GM06990 (cell line): ENCODE data around the gene ADTRP.

ENCODE experiments used
- DNase-seq: peaks from one replicate; pipeline ENCODE4 v3.0.0-alpha.2; 2011; ENCODE audit not compliant: insufficient read length; ENCODE audit errors: extremely low read depth
- H3K27me3 ChIP-seq: replicated peaks from 2 replicates; pipeline ENCODE4 v1.6.0; 2011; ENCODE audit warnings: low read length; ENCODE audit not compliant: control insufficient read depth, insufficient read depth
- H3K36me3 ChIP-seq: 2 replicates; pipeline ENCODE4 v1.5.1; 2011; ENCODE audit warnings: low read length; ENCODE audit not compliant: control insufficient read depth, insufficient read depth
- H3K4me3 ChIP-seq: replicated peaks from 2 replicates; pipeline ENCODE4 v1.5.1; 2011; ENCODE audit warnings: low read depth, mild to moderate bottlenecking, control low read depth, low read length
- CTCF ChIP-seq: IDR thresholded peaks from 2 replicates; pipeline ENCODE4 v1.5.1; 2011; ENCODE audit warnings: low read length, control low read depth, mild to moderate bottlenecking, inconsistent platforms; ENCODE audit not compliant: insufficient read depth, poor library complexity, severe bottlenecking

Gene ADTRP

GRCh38 chr6:11732036-11732631 lies 46.5 kb downstream of the ADTRP start:
- no peak overlapping the region for H3K4me3 ChIP-seq
- DNase-seq: peak; percentile 80

GRCh38 chr6:11731423-11731822 lies 47.2 kb downstream of the ADTRP start:
- TF ChIP-seq CTCF: no peak
- Histone ChIP-seq H3K27me3 (no peaks in the 10 kb centered on the region), H3K4me3 (no peak overlapping the region), H3K36me3 (no peaks in the 10 kb centered on the region)
- DNase-seq: no peak

More at GRCh38 chr6:11732036-11732631, 46.5 kb downstream of the ADTRP start:
- Histone ChIP-seq H3K36me3 (no peaks in the 10 kb centered on the region), H3K27me3 (no peaks in the 10 kb centered on the region)
- no peak for TF ChIP-seq CTCF

GRCh38 chr6:11730641-11731040 lies 48.0 kb downstream of the ADTRP start:
- no peak for TF ChIP-seq CTCF
- Histone ChIP-seq H3K27me3 (no peaks in the 10 kb centered on the region), H3K36me3 (no peaks in the 10 kb centered on the region), H3K4me3 (no peak overlapping the region)
- peak; percentile 61 for DNase-seq

GRCh38 chr6:11729076-11729475 lies 49.5 kb downstream of the ADTRP start:
- no peak overlapping the region for H3K4me3 ChIP-seq
- DNase-seq: no peak
- H3K27me3 ChIP-seq: no peaks in the 10 kb centered on the region
- no peak for TF ChIP-seq CTCF
- no peaks in the 10 kb centered on the region for H3K36me3 ChIP-seq

- Histone ChIP-seq H3K36me3 (no peaks in the 10 kb centered on the region), H3K4me3 (no peak overlapping the region), H3K27me3 (no peaks in the 10 kb centered on the region)
- TF ChIP-seq CTCF: no peak
- no peak for DNase-seq
Observed at GRCh38 chr6:11727998-11728961, 50.3 kb downstream of the ADTRP start.
